Glutamatergic neuron (in vitro differentiated cells): ENCODE data around the gene PBX1. TPM values are rescaled to one million over a fixed set of nuclear protein-coding genes. Genes with fewer than 3 reads are reported as not detected.
A peak's percentile ranks its signal among the peaks of the same experiment; 100 is the strongest.

ENCODE experiments used
- DNase-seq: peaks from one replicate; pipeline ENCODE4 v3.0.0; 2022
- H3K27ac Mint-ChIP-seq: one replicate; pipeline ENCODE4 v1.8.0; 2020; ENCODE audit warnings: mild to moderate bottlenecking, mixed read lengths, inconsistent platforms; ENCODE audit not compliant: unreplicated experiment
- H3K27me3 Mint-ChIP-seq: one replicate; pipeline ENCODE4 v1.8.0; 2020; ENCODE audit warnings: mild to moderate bottlenecking, moderate library complexity, mixed read lengths, inconsistent platforms; ENCODE audit not compliant: unreplicated experiment
- H3K36me3 Mint-ChIP-seq: one replicate; pipeline ENCODE4 v1.8.0; 2020; ENCODE audit warnings: mild to moderate bottlenecking, mixed read lengths, inconsistent platforms; ENCODE audit not compliant: unreplicated experiment
- H3K4me1 Mint-ChIP-seq: one replicate; pipeline ENCODE4 v1.8.0; 2020; ENCODE audit warnings: mild to moderate bottlenecking, low read depth, mixed read lengths, inconsistent platforms; ENCODE audit not compliant: unreplicated experiment
- H3K4me3 Mint-ChIP-seq: one replicate; pipeline ENCODE4 v1.8.0; 2020; ENCODE audit warnings: mild to moderate bottlenecking, mixed read lengths, inconsistent platforms; ENCODE audit not compliant: unreplicated experiment
- H3K9me3 Mint-ChIP-seq: one replicate; pipeline ENCODE4 v1.8.0; 2020; ENCODE audit warnings: mild to moderate bottlenecking, moderate library complexity, mixed read lengths, inconsistent platforms; ENCODE audit not compliant: unreplicated experiment
- total RNA-seq: library from RNA; stranded (reverse); fragmentation: NEBNext Ultra II Directional; extraction: Animal tissue kit (Norgen Biotek cat#: 25700); gene quantifications from one replicate; pipeline ENCODE4 v1.2.1, GENCODE V29; 2021; ENCODE audit not compliant: unreplicated experiment
- TF ChIP-seq, protein P1 (sequence below): fragments of 200-600 bp; sonication (generic); IDR thresholded peaks from one replicate; pipeline ENCODE4 v1.5.0; 2021; ENCODE audit not compliant: partially characterized antibody, unreplicated experiment

Gene PBX1
- total RNA-seq, 1 donor from 2014 or later, result 98.7 TPM

DNA sequence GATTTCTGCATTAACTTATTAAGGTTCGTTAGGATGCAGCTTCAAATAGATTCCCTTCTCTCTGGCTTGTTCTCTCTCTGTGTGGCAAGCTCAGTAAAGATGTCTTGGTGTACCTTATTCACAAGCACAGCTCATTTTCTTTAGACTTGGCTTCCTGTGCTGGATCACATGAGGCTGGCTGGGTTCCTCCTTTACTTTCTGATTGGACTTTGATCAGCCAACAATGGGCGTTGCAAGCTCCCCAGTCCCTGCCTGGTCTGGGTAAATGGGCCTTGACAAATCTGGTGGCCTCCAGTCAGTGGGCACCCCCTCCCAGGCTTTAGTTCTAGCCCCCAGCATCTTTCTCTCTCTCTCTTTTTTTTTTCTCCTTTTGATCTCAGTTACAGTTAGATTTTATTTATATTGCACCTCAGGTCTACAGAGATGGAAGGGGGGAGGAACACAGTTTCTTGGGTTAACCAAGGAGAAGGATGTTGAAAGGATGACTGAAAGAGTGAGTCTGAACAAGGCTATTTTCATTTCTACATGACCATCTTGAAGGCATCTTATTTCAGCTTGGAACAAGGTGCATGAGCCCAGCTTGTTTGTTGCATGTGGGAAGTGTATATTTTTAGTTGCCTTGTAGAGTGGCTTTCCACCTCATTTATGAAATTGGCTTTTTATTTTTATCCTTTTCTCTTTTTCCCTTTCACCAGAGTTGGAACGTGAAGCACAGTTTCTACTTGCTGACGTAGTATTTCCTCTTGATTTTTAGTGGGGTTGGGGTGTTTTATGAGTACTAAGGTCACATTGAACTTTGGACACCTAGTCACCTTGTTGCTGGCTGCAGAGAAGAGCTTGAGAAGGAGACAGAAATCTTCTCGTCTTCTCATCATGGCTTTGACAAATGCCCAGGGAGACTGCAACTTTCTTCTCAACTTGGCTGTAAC is 77.1 kb downstream of the PBX1 start:
- no peak for DNase-seq
- Mint-ChIP-seq H3K27me3 (no peaks in the 10 kb centered on the region), H3K36me3 (no peaks in the 10 kb centered on the region), H3K9me3 (peaks cover 2% of the 10 kb centered on the region), H3K27ac (no peak overlapping the region), H3K4me3 (peak overlapping the region; percentile 32), H3K4me1 (peaks cover 32% of the 10 kb centered on the region)
- TF ChIP-seq, protein P1, sequence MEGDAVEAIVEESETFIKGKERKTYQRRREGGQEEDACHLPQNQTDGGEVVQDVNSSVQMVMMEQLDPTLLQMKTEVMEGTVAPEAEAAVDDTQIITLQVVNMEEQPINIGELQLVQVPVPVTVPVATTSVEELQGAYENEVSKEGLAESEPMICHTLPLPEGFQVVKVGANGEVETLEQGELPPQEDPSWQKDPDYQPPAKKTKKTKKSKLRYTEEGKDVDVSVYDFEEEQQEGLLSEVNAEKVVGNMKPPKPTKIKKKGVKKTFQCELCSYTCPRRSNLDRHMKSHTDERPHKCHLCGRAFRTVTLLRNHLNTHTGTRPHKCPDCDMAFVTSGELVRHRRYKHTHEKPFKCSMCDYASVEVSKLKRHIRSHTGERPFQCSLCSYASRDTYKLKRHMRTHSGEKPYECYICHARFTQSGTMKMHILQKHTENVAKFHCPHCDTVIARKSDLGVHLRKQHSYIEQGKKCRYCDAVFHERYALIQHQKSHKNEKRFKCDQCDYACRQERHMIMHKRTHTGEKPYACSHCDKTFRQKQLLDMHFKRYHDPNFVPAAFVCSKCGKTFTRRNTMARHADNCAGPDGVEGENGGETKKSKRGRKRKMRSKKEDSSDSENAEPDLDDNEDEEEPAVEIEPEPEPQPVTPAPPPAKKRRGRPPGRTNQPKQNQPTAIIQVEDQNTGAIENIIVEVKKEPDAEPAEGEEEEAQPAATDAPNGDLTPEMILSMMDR, result no peak

DNA sequence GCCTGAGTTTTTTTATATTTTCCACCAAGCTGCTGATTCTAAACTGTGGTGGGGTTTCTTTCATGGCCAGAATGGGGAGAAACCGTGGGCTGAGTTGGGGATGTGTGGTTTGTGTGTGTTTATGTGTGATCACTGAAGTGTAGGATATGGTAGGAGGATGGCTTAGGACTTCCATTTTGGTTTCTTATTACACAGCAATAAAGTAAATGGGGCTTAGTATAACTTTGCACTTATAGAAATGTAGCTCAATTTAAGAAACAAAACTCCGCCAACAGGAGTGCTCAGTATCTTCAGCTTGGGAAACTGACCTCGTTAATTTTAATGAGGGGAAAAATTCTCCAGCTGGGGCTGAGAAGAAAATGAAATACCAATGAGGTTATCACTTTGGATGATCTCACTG is 77.8 kb downstream of the PBX1 start:
- H3K27ac Mint-ChIP-seq, result no peak overlapping the region
- TF ChIP-seq, protein P1, result no peak
- H3K9me3 Mint-ChIP-seq, result peaks cover 2% of the 10 kb centered on the region
- H3K4me1 Mint-ChIP-seq, result peaks cover 32% of the 10 kb centered on the region
- no peaks in the 10 kb centered on the region for H3K36me3 Mint-ChIP-seq
- H3K27me3 Mint-ChIP-seq, result no peaks in the 10 kb centered on the region
- peak overlapping the region; percentile 25 for H3K4me3 Mint-ChIP-seq
- DNase-seq, result no peak

DNA sequence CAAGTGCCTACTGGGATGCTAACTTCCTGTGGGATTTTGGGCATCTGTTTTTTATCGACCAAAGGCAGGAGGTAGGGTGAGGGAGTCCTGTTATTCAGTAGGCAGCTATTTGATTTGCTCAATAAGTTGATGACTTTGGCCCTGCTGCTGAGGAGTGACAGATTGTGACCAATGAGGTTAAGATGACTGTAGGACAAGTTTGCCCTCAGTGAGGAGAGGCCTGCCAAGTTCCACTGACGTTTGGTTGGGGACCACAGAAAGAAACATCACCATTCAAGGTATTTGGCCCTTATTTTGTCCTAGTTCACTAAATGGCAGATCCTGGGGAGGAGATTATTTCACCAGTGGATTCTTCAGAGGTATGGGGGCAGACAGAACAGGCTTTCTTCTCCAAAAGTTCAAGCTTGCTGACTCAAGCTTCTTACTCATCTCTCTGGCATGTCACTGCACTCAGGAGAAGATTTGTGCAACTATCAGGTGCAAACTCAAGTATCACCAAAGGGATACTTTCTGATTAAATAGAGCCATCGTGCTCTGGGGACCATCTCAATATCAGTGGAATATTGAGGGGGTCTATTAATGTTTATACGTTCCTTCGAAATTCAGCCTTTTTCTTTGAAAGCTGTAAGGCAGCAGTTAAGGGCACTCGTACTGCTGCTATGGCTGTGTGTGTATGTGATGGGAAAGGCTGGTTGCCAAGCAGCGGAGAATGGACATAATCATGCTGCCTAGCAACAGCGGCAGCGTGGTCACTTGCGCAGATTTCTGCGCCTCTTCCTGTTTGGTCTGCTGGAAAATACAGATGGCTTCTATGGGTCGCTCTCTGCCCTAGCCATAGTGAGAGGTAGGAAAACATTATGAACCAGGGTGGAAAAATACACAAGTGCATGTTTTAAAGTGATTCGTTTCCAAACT is 78.7 kb downstream of the PBX1 start:
- no peak for DNase-seq
- peaks cover 30% of the 10 kb centered on the region for H3K4me1 Mint-ChIP-seq
- peak overlapping the region; percentile 77 for H3K27ac Mint-ChIP-seq

DNA sequence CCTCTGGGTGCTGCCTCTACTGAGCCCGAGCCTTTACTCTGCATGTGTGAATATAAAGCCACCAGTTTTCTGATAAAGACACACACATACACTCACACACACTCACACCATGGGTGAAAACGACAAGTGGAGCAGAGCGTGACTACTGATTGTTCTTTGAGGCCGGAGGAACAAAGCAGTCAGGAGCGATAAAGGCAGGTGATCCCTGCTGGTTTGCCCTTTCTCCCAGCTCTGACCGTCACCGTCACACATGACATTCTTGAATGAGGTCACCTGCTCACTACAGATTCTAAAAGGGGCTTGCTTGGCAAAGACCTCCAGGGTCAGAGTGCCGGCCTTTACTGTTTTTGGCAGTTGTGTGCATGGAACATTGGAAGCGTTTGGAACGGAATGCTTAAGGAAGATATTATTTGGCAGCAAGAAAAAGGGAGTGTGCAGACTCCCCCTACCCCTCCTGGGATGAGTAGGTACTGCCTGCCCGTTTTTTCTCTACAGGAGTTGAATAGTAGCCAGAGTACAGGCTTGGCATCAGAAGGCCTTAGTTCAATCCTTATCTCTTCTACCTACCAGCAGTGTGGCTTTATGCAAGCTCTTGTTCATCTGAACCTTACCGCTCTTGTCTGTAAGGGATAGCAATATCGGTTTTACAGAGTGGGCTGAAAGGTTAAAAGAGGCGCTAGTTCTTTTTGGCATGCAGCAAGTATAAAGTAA is 79.7 kb downstream of the PBX1 start:
- Mint-ChIP-seq H3K9me3 (peaks cover 2% of the 10 kb centered on the region), H3K27me3 (no peaks in the 10 kb centered on the region), H3K27ac (peak overlapping the region; percentile 14), H3K36me3 (no peaks in the 10 kb centered on the region), H3K4me3 (no peak overlapping the region), H3K4me1 (peaks cover 32% of the 10 kb centered on the region)
- TF ChIP-seq, protein P1, result no peak
- DNase-seq, result no peak

More for the DNA sequence above, 78.7 kb downstream of the PBX1 start:
- Mint-ChIP-seq H3K9me3 (peaks cover 2% of the 10 kb centered on the region), H3K4me3 (peak overlapping the region; percentile 46), H3K27me3 (no peaks in the 10 kb centered on the region), H3K36me3 (no peaks in the 10 kb centered on the region)
- TF ChIP-seq, protein P1, result no peak
